Calu3 (cell line): ENCODE data around the gene FBXL2. TPM values are rescaled to one million over a fixed set of nuclear protein-coding genes. Genes with fewer than 3 reads are reported as not detected.
A peak's percentile ranks its signal among the peaks of the same experiment; 100 is the strongest.

Source experiments
- BruUV-seq: library from RNA; stranded (reverse); fragments of 400-500 nt; replicated peaks from 2 replicates; lab custom pipeline; 2021; lab: Mats Ljungman, UMichigan
- CTCF ChIA-PET: fragments of 300-600 bp; sonication (Branson Sonifier 250); formaldehyde crosslinking; loops from one replicate; lab custom pipeline; 2022; ENCODE audit warnings: antibody characterized with exemption; lab: Charles Lee
- DNase-seq: peaks from one replicate; pipeline ENCODE4 v3.0.0; 2022
- H3K27ac Mint-ChIP-seq: one replicate; pipeline ENCODE4 v1.8.0; 2022; ENCODE audit warnings: mixed read lengths; ENCODE audit not compliant: unreplicated experiment
- H3K27me3 Mint-ChIP-seq: one replicate; pipeline ENCODE4 v1.8.0; 2022; ENCODE audit warnings: mixed read lengths; ENCODE audit not compliant: unreplicated experiment
- H3K36me3 Mint-ChIP-seq: one replicate; pipeline ENCODE4 v1.8.0; 2022; ENCODE audit warnings: mild to moderate bottlenecking, moderate library complexity, mixed read lengths; ENCODE audit not compliant: insufficient read depth, unreplicated experiment
- H3K4me1 Mint-ChIP-seq: one replicate; pipeline ENCODE4 v1.8.0; 2022; ENCODE audit warnings: mild to moderate bottlenecking, low read depth, mixed read lengths; ENCODE audit not compliant: unreplicated experiment
- H3K4me3 Mint-ChIP-seq: one replicate; pipeline ENCODE4 v1.8.0; 2022; ENCODE audit warnings: mild to moderate bottlenecking, low read depth, moderate library complexity, mixed read lengths; ENCODE audit not compliant: unreplicated experiment
- H3K9me3 Mint-ChIP-seq: one replicate; pipeline ENCODE4 v1.8.0; 2022; ENCODE audit warnings: low read depth, mixed read lengths; ENCODE audit not compliant: unreplicated experiment
- intact Hi-C: fragments of 100-400 bp; cut with micrococcal nuclease; formaldehyde crosslinking; loops from one replicate; pipeline ENCODE4 v1.10.0; 2022; ENCODE audit not compliant: unreplicated experiment
- total RNA-seq: library from RNA; stranded (reverse); gene quantifications from 2 replicates; pipeline ENCODE4 v1.2.3, GENCODE V29; 2022
- TF ChIP-seq, protein P1 (sequence below): fragments of 200-600 bp; IDR thresholded peaks from one replicate; pipeline ENCODE4 v1.8.0; 2022; ENCODE audit warnings: antibody characterized with exemption; ENCODE audit not compliant: unreplicated experiment

Gene FBXL2
- total RNA-seq, 1 experiment from 2014 or later = 11.5 TPM

DNA sequence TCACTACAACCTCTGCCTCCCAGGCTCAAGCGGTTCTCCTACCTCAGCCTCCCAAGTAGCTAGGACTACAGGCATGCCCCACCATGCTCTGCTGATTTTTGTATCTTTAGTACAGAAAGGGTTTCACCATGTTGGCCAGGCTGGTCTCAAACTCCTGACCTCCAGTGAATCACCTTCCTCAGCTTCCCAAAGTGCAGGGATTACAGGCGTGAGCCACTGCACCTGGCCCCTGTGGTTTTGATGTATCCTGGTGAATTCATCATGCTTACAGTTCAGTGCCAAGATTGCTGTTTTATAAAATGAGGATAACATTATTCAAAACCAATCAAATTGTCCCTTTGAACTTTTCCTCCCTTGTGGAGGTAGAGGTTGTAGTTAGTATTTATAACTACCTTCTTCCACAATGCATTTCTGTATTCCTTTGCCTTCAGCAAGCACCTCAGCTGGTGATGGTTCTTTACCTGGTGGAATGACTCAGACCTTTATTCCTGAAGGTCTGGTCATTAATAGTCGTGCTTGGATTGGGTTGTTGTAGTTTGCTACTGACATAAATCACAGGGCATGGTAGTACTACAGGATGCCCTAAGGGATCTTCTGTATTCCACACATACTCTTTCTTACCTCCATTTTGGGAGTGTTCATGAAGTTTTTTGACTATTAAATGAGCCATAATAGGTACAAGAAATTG, 86.0 kb downstream of the FBXL2 start:
- CTCF ChIA-PET = interaction anchor here (1.9 kb wide), 1 partner anchor 10 kb away, joined by 8 read pairs; no protein-coding TSS in a partner anchor
- Mint-ChIP-seq H3K9me3 (no peaks in the 10 kb centered on the region), H3K36me3 (no peaks in the 10 kb centered on the region), H3K4me1 (peaks cover 15% of the 10 kb centered on the region), H3K27me3 (no peaks in the 10 kb centered on the region), H3K4me3 (no peak overlapping the region), H3K27ac (no peak overlapping the region)
- TF ChIP-seq, protein P1, sequence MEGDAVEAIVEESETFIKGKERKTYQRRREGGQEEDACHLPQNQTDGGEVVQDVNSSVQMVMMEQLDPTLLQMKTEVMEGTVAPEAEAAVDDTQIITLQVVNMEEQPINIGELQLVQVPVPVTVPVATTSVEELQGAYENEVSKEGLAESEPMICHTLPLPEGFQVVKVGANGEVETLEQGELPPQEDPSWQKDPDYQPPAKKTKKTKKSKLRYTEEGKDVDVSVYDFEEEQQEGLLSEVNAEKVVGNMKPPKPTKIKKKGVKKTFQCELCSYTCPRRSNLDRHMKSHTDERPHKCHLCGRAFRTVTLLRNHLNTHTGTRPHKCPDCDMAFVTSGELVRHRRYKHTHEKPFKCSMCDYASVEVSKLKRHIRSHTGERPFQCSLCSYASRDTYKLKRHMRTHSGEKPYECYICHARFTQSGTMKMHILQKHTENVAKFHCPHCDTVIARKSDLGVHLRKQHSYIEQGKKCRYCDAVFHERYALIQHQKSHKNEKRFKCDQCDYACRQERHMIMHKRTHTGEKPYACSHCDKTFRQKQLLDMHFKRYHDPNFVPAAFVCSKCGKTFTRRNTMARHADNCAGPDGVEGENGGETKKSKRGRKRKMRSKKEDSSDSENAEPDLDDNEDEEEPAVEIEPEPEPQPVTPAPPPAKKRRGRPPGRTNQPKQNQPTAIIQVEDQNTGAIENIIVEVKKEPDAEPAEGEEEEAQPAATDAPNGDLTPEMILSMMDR = no peak
- DNase-seq = no peak
- no TSS peak for BruUV-seq
- intact Hi-C loops = no loop called here

DNA sequence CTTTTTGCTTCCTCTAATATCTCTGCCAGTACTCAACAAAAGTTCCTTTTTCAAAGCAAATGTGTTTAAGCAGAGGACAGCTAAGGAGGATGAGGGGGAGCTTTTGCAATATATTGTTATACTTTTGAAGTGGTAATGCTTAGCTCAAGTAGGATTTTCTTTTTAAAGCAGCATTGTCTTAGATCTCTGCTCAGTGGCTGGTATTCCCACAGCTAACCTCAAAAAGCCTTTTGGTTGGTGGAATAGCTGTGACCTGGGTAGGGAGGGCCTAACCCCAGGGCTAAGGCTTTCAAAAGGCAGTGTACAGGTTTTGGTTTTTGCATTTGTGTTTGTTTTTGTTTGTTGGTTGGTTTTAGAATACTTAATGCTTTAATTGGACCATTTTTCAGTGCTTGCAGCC, 86.8 kb downstream of the FBXL2 start:
- H3K4me1 Mint-ChIP-seq = peaks cover 13% of the 10 kb centered on the region
- TF ChIP-seq, protein P1 = no peak
- no peak overlapping the region for H3K4me3 Mint-ChIP-seq
- intact Hi-C loops = no loop called here
- H3K9me3 Mint-ChIP-seq = no peaks in the 10 kb centered on the region
- CTCF ChIA-PET = interaction anchor here (1.9 kb wide), 1 partner anchor 9 kb away, joined by 8 read pairs; no protein-coding TSS in a partner anchor
- no peak overlapping the region for H3K27ac Mint-ChIP-seq
- no peaks in the 10 kb centered on the region for H3K36me3 Mint-ChIP-seq
- no peaks in the 10 kb centered on the region for H3K27me3 Mint-ChIP-seq
- DNase-seq = no peak
- BruUV-seq = no TSS peak

DNA sequence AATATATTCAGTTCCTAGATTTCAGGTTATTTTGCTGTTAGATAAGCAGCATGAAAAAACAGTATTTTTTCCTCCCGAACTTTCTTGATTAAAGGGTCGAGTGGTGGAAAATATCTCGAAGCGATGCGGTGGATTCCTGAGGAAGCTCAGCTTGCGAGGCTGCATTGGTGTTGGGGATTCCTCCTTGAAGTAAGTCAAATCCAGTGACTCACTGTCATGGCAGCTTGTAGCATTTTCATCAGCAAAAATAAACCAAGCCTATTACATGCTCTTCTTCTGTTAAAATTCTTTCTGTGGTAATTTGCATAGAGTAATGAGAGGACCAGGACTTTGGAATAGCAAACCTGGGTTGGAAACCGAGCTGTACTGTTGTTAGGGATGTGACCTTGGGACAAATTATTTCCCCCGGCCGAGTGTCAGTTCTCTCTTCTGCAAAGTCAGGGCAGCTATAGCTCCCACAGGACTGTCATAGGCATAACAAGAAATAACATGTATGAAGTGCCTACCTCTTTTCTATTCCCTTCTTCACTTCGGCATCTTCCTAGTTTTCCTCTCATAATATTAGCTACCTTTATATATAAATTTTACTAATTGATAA, 87.4 kb downstream of the FBXL2 start:
- Mint-ChIP-seq H3K27ac (no peak overlapping the region), H3K27me3 (no peaks in the 10 kb centered on the region), H3K4me3 (no peak overlapping the region), H3K36me3 (no peaks in the 10 kb centered on the region), H3K9me3 (no peaks in the 10 kb centered on the region), H3K4me1 (peaks cover 13% of the 10 kb centered on the region)
- BruUV-seq = no TSS peak
- TF ChIP-seq, protein P1 = no peak
- intact Hi-C loops = no loop called here
- CTCF ChIA-PET = interaction anchor here (1.9 kb wide), 1 partner anchor 8 kb away, joined by 8 read pairs; no protein-coding TSS in a partner anchor
- DNase-seq = no peak

DNA sequence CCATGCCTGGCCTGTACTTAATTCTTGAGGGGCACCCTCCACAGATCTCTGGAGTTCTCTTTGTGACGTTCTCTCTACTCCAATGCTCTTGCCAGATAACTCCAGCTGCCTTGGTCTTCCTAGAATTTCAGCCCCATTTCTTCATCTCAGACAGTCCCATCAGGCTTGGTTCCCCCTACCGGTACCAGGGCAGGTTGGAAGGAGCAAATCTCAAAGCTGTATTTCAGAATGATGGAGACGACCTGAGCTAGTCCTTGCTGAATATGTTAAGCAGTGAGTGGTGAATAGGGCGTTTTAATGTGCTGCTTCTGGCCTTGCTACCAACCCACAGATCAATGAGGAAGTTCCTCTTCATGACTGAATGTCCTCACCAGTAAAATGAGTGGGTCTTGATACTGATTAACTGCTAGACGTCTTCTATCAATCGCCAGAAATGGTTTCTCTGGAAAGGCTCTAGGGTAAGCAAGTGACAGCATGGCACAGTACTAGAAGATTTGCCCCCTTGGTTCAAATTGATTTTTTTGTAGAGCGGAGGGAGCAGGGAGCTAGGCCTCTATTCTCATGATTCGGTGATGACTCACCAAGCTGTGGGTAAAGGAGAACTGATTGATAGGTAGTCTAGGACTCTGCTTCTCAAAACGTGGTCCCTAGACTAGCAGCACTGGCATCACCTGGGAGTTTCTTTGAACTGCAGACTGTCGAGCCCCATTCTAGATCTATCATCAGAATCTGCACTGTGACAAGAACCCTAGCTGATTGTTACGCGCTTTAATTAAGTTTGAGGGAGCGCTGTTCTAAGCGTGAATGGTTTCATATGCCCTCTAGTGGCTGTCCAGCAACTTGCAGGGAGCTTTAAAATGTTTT, 95.2 kb downstream of the FBXL2 start:
- peak; percentile 35 for DNase-seq
- intact Hi-C loops = loop anchor here (1.0 to 10.0 kb wide), 2 partner anchors 241 to 428 kb away; no protein-coding TSS in a partner anchor
- H3K27me3 Mint-ChIP-seq = no peaks in the 10 kb centered on the region
- peak overlapping the region; percentile 5 for H3K4me3 Mint-ChIP-seq
- H3K9me3 Mint-ChIP-seq = no peaks in the 10 kb centered on the region
- CTCF ChIA-PET = interaction anchor here (0.5 to 2.9 kb wide), 17 partner anchors 9 to 425 kb away, joined by 3 to 120 read pairs (median 4); partner anchors contain the start of genes CRTAP, GLB1 and TMPPE
- peaks cover 23% of the 10 kb centered on the region for H3K4me1 Mint-ChIP-seq
- peak overlapping the region; percentile 47 for H3K27ac Mint-ChIP-seq
- H3K36me3 Mint-ChIP-seq = peaks cover 25% of the 10 kb centered on the region
- no TSS peak for BruUV-seq
- TF ChIP-seq, protein P1 = peak; percentile 80
